Measurements from ENCODE around the gene EYS.

DNA sequence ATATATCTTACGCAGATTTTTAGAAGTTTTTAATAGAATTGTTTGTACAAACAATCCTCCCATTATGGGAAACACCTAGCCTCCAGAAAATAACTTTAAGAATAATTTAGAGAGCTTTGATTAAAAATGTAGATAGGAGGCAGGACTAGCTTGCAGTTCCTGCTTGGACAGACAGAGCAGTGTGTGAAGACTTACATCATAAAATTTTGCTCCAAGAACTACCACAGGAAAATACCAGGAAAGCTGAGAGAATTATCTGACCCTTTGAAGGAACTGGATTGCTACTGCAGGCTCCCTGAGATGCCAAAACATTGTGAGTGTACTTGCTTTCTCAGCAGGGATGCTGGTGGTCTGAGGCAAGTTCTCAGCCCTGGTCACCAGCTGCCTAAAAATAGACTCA, 64.2 kb downstream of the EYS start:
- TF ChIP-seq POLR2A (IDR thresholded peaks at IDR 0.05) (no peak), POLR2AphosphoS5 (IDR thresholded peaks at IDR 0.05) (no peak), EP300 (IDR thresholded peaks at IDR 0.05) (no peak)
- TF ChIP-seq, protein P1, sequence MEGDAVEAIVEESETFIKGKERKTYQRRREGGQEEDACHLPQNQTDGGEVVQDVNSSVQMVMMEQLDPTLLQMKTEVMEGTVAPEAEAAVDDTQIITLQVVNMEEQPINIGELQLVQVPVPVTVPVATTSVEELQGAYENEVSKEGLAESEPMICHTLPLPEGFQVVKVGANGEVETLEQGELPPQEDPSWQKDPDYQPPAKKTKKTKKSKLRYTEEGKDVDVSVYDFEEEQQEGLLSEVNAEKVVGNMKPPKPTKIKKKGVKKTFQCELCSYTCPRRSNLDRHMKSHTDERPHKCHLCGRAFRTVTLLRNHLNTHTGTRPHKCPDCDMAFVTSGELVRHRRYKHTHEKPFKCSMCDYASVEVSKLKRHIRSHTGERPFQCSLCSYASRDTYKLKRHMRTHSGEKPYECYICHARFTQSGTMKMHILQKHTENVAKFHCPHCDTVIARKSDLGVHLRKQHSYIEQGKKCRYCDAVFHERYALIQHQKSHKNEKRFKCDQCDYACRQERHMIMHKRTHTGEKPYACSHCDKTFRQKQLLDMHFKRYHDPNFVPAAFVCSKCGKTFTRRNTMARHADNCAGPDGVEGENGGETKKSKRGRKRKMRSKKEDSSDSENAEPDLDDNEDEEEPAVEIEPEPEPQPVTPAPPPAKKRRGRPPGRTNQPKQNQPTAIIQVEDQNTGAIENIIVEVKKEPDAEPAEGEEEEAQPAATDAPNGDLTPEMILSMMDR (IDR thresholded peaks at IDR 0.05), result no peak

Data from stomach (tissue), 4 donors.